ENCODE results near the gene PROSER2. TPM values are rescaled to one million over a fixed set of nuclear protein-coding genes. Genes with fewer than 3 reads are reported as not detected.

Gene PROSER2
- total and polyA plus RNA-seq, 10 donors, result 1.6 to 15.4 (median 6.1) TPM

DNA sequence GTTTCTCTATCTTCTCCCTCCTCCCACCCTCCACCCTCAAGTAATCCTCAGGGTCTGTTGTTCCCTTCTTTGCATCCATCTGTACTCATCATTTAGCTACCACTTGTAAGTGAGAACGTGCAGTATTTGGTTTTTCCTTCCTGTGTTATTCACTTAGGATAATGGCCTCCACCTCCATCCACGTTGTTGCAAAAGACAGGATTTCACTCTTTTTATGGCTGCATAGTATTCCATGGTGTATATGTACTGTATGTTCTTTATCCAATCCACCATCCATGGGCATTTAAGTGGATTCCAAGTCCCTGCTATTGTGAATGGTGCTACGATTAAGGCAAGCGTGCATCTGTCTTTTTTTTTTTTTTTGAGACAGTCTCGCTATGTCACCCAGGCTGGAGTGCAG is 72.4 kb downstream of the PROSER2 start:
- DNase-seq, result no peak
- WGBS, 5 donors, result 80 to 89% (median 84%) methylated on average over 5 of the region's 5 CpGs
- H3K27me3 ChIP-seq (replicated peaks in 1 of 7), result peaks cover 0 to 4% (median 0%) of the 10 kb centered on the region in 7 donors
- intact Hi-C loops (cut with DNase I; ENCODE audit: low total_unique reads), result no loop called here
- no peaks in the 10 kb centered on the region for H3K4me1 ChIP-seq
- H3K9me3 ChIP-seq, result no peaks in the 10 kb centered on the region
- no peaks in the 10 kb centered on the region for H3K36me3 ChIP-seq
- TF ChIP-seq POLR2A (IDR thresholded peaks at IDR 0.05) (no peak), POLR2AphosphoS5 (IDR thresholded peaks at IDR 0.05) (no peak)
- TF ChIP-seq, protein P1, sequence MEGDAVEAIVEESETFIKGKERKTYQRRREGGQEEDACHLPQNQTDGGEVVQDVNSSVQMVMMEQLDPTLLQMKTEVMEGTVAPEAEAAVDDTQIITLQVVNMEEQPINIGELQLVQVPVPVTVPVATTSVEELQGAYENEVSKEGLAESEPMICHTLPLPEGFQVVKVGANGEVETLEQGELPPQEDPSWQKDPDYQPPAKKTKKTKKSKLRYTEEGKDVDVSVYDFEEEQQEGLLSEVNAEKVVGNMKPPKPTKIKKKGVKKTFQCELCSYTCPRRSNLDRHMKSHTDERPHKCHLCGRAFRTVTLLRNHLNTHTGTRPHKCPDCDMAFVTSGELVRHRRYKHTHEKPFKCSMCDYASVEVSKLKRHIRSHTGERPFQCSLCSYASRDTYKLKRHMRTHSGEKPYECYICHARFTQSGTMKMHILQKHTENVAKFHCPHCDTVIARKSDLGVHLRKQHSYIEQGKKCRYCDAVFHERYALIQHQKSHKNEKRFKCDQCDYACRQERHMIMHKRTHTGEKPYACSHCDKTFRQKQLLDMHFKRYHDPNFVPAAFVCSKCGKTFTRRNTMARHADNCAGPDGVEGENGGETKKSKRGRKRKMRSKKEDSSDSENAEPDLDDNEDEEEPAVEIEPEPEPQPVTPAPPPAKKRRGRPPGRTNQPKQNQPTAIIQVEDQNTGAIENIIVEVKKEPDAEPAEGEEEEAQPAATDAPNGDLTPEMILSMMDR (IDR thresholded peaks at IDR 0.05 in 8 of 11, conservative IDR thresholded peaks at IDR 0.05 in 3 of 11), result no peak
- H3K27ac ChIP-seq, result no peak overlapping the region
- H3K4me3 ChIP-seq, result no peak overlapping the region

DNA sequence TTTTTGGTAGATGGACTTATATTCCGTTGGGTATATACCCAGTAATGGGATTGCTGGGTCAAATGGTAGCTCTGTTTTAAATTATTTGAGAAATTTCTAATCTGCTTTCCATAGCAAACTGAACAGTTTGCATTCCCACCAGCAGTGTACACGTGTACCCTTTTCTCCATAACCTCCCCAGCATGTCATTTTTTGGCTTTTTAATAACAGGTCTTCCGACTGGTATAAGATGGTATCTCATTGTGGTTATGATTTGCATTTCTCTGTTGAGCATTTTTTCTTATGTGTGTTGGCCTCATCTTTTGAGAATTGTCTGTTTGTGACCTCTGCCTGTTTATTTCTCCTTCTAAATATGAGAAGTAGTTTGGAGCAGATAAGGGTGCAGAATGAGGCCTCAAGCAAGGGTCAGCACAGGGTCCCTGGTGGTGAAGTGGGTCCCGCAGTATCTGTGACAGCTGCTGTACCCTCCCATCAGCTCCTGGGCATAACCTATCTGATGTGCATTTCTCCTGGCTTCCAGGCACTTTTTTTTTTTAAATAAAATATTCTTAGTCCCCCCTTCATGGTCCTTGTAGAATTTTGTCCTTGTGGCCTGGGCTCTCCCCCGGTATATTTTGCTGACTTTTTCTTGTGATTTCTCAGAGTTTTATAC is 73.5 kb downstream of the PROSER2 start:
- DNase-seq, result peak; percentile 6
- Histone ChIP-seq H3K4me3 (no peak overlapping the region), H3K4me1 (peaks cover 0 to 4% (median 0%) of the 10 kb centered on the region in 6 donors), H3K27me3 (replicated peaks in 1 of 7) (peaks cover 0 to 4% (median 0%) of the 10 kb centered on the region in 7 donors), H3K9me3 (no peaks in the 10 kb centered on the region), H3K36me3 (no peaks in the 10 kb centered on the region), H3K27ac (no peak overlapping the region)
- intact Hi-C loops (cut with DNase I; ENCODE audit: low total_unique reads), result no loop called here
- TF ChIP-seq, protein P1 (IDR thresholded peaks at IDR 0.05 in 8 of 11, conservative IDR thresholded peaks at IDR 0.05 in 3 of 11), result no peak
- WGBS, 5 donors, result 66 to 80% (median 72%) methylated on average over 5 of the region's 5 CpGs

DNA sequence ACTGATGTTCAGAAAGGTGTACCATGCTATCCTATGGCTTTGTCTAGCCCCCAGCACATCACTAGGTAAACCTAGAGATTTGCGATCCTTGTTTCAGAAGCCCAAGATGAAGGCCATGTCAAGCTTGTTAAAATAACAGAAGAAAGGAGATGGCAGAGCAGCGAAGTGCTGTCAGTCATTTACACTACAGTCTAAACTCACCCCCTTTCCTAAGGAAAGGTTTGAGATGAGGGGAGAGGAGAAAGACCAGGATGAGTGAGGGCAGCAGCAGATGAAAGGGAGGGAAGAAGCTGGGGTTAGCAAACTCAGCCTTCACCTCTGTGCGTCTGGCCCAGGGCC is 74.8 kb downstream of the PROSER2 start:
- TF ChIP-seq POLR2A (IDR thresholded peaks at IDR 0.05) (no peak), POLR2AphosphoS5 (IDR thresholded peaks at IDR 0.05) (no peak)
- TF ChIP-seq, protein P1 (IDR thresholded peaks at IDR 0.05 in 8 of 11, conservative IDR thresholded peaks at IDR 0.05 in 3 of 11), result no peak
- H3K4me1 ChIP-seq, result peaks cover 0 to 7% (median 0%) of the 10 kb centered on the region in 6 donors
- WGBS, 5 donors, result 83 to 91% (median 88%) methylated on average over 3 of the region's 3 CpGs
- intact Hi-C loops (cut with DNase I; ENCODE audit: low total_unique reads), result no loop called here
- H3K36me3 ChIP-seq, result no peaks in the 10 kb centered on the region
- peaks cover 0 to 4% (median 0%) of the 10 kb centered on the region in 7 donors for H3K27me3 ChIP-seq (replicated peaks in 1 of 7)
- H3K4me3 ChIP-seq, result no peak overlapping the region
- no peak for DNase-seq
- no peak overlapping the region for H3K27ac ChIP-seq
- no peaks in the 10 kb centered on the region for H3K9me3 ChIP-seq

DNA sequence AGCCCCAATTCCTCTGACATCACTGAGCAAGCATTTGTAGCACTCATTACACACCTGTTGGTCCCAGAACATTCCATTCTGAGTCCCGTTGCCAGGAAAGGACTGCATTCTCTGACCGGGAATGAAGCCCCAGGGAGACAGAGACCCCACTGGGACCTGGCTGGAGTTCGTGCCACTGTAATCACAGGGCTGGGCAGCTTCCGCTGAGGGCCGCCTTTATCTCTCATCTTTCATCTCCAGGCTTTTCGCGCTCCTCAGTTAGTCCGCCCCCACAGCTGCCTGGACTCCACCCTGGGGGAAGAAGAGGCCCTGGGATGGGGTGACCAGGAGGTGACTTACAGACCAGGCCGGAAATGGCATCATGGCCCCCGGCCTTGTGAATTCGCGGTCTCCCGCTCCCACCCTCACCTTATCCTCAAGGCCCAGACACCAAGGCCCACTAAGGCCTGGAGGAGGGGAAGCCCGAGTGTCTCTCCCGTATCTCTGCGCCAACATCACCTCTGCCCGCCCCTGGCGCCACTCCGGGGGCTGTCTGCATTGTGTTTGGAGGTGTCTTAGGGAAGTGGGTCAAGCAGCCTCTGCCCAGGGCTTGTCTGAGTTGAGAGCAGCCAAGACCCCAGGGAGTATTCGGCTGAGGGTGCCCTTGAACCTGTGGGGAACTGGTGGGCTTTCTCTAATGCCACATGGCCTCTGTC is 75.4 kb downstream of the PROSER2 start:
- intact Hi-C loops (cut with DNase I; ENCODE audit: low total_unique reads), result no loop called here
- H3K9me3 ChIP-seq, result no peaks in the 10 kb centered on the region
- no peak overlapping the region for H3K4me3 ChIP-seq
- 86 to 96% (median 89%) methylated on average over 18 to 20 of the region's 20 CpGs for WGBS, 5 donors
- no peaks in the 10 kb centered on the region for H3K36me3 ChIP-seq
- peaks cover 0 to 4% (median 0%) of the 10 kb centered on the region in 7 donors for H3K27me3 ChIP-seq (replicated peaks in 1 of 7)
- no peak for TF ChIP-seq POLR2AphosphoS5 (IDR thresholded peaks at IDR 0.05)
- TF ChIP-seq, protein P1 (IDR thresholded peaks at IDR 0.05 in 8 of 11, conservative IDR thresholded peaks at IDR 0.05 in 3 of 11), result no peak
- TF ChIP-seq POLR2A (IDR thresholded peaks at IDR 0.05), result no peak
- peaks cover 0 to 7% (median 0%) of the 10 kb centered on the region in 6 donors for H3K4me1 ChIP-seq
- DNase-seq, result peak; percentile 51
- no peak overlapping the region for H3K27ac ChIP-seq

All from spleen (tissue), 11 donors.